Renal pelvis (tissue), 4 donors: ENCODE data around the gene ADAMTS6. TPM values are rescaled to one million over a fixed set of nuclear protein-coding genes. Genes with fewer than 3 reads are reported as not detected.
"Not testable (repeated sequence)": the region's sequence is repeated elsewhere in the genome, so short reads cannot be mapped to it uniquely, and the experiment has no call there.

Experiments used
- DNase-seq: peaks from one replicate; pipeline ENCODE4 v3.0.0-alpha.2; 2013
- polyA plus RNA-seq, 3 donors: library from polyadenylated mRNA; unstranded; fragments of 120-200 nt; gene quantifications; one replicate each; pipeline ENCODE4 v1.2.1, GENCODE V29; 2013; ENCODE audit not compliant: insufficient read length in 3 of 3

ADAMTS6 gene
- polyA plus RNA-seq, 3 donors, result 1.5 to 2.6 (median 1.7) TPM

- DNase-seq, result no peak
Measured at GRCh38 chr5:65474130-65474711, 7.5 kb downstream of the ADAMTS6 start.

- DNase-seq, result no peak
Measured at GRCh38 chr5:65468633-65469032, 13.1 kb downstream of the ADAMTS6 start.

- DNase-seq, result no peak
Measured at GRCh38 chr5:65462139-65462705, 19.5 kb downstream of the ADAMTS6 start.

- DNase-seq, result no peak
Measured at GRCh38 chr5:65461490-65461889, 20.2 kb downstream of the ADAMTS6 start.

GRCh38 chr5:65459995-65460394, 21.7 kb downstream of the ADAMTS6 start:
- no peak for DNase-seq

- DNase-seq, result no peak
Measured at GRCh38 chr5:65455064-65455463, 26.7 kb downstream of the ADAMTS6 start.

- DNase-seq, result no peak
Measured at GRCh38 chr5:65451436-65451835, 30.3 kb downstream of the ADAMTS6 start.

GRCh38 chr5:65446682-65447081, 35.0 kb downstream of the ADAMTS6 start:
- DNase-seq, result no peak

- DNase-seq, result no peak
Measured at GRCh38 chr5:65441800-65442199, 39.9 kb downstream of the ADAMTS6 start.

GRCh38 chr5:65440456-65440855, 41.3 kb downstream of the ADAMTS6 start:
- no peak for DNase-seq

- DNase-seq, result no peak
Measured at GRCh38 chr5:65434122-65434521, 47.6 kb downstream of the ADAMTS6 start.

- no peak for DNase-seq
Measured at GRCh38 chr5:65426656-65427055, 55.1 kb downstream of the ADAMTS6 start.

GRCh38 chr5:65423623-65424022, 58.1 kb downstream of the ADAMTS6 start:
- no peak for DNase-seq

- no peak for DNase-seq
Measured at GRCh38 chr5:65418661-65419060, 63.1 kb downstream of the ADAMTS6 start.

- DNase-seq, result no peak
Measured at GRCh38 chr5:65413822-65414221, 67.9 kb downstream of the ADAMTS6 start.

GRCh38 chr5:65412842-65413241, 68.9 kb downstream of the ADAMTS6 start:
- no peak for DNase-seq

- no peak for DNase-seq
Measured at GRCh38 chr5:65411356-65411755, 70.4 kb downstream of the ADAMTS6 start.

GRCh38 chr5:65395526-65396155, 86.1 kb downstream of the ADAMTS6 start:
- DNase-seq, result peak; percentile 64

- DNase-seq, result no peak
Measured at GRCh38 chr5:65394087-65394486, 87.6 kb downstream of the ADAMTS6 start.

- DNase-seq, result no peak
Measured at GRCh38 chr5:65391591-65391990, 90.1 kb downstream of the ADAMTS6 start.

- DNase-seq, result no peak
Measured at GRCh38 chr5:65390208-65390607, 91.5 kb downstream of the ADAMTS6 start.

- DNase-seq, result no peak
Measured at GRCh38 chr5:65383859-65384258, 97.9 kb downstream of the ADAMTS6 start.

GRCh38 chr5:65382582-65382981, 99.1 kb downstream of the ADAMTS6 start:
- no peak for DNase-seq

GRCh38 chr5:65370505-65370904, 111.2 kb downstream of the ADAMTS6 start:
- not testable (repeated sequence) for DNase-seq
